ENCODE data around the gene LECT2.

GRCh38 chr5:135934939-135935338 lies 19.8 kb downstream of the LECT2 start:
- TF ChIP-seq, protein P1, sequence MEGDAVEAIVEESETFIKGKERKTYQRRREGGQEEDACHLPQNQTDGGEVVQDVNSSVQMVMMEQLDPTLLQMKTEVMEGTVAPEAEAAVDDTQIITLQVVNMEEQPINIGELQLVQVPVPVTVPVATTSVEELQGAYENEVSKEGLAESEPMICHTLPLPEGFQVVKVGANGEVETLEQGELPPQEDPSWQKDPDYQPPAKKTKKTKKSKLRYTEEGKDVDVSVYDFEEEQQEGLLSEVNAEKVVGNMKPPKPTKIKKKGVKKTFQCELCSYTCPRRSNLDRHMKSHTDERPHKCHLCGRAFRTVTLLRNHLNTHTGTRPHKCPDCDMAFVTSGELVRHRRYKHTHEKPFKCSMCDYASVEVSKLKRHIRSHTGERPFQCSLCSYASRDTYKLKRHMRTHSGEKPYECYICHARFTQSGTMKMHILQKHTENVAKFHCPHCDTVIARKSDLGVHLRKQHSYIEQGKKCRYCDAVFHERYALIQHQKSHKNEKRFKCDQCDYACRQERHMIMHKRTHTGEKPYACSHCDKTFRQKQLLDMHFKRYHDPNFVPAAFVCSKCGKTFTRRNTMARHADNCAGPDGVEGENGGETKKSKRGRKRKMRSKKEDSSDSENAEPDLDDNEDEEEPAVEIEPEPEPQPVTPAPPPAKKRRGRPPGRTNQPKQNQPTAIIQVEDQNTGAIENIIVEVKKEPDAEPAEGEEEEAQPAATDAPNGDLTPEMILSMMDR (IDR thresholded peaks at IDR 0.05 in 4 of 5, conservative IDR thresholded peaks at IDR 0.05 in 1 of 5): no peak
- TF ChIP-seq POLR2A (IDR thresholded peaks at IDR 0.05): no peak
